OCI-LY1 (cell line): ENCODE data around the gene CHMP1B.

Experiments
- H2AFZ ChIP-seq: fragments of 200-600 bp; sonication (generic), shearing (Covaris generic); 2 replicates; pipeline ENCODE4 v1.6.0; 2014; ENCODE audit warnings: antibody characterized with exemption, mild to moderate bottlenecking, low read length
- H3F3A ChIP-seq: fragments of 200-600 bp; sonication (generic), shearing (Covaris generic); 2 replicates; pipeline ENCODE4 v1.6.0; 2014; ENCODE audit warnings: mild to moderate bottlenecking, antibody characterized with exemption, low read length, moderate library complexity; ENCODE audit not compliant: insufficient read depth
- H3K27ac ChIP-seq: fragments of 200-600 bp; sonication (generic); 2 replicates; pipeline ENCODE4 v1.5.1; 2014; ENCODE audit warnings: low read length, mixed run types, mild to moderate bottlenecking, low read depth; ENCODE audit not compliant: poor library complexity, severe bottlenecking
- H3K27me3 ChIP-seq: fragments of 200-600 bp; sonication (generic); 2 replicates; pipeline ENCODE4 v1.6.0; 2014; ENCODE audit warnings: antibody characterized with exemption, mild to moderate bottlenecking, low read length, moderate library complexity; ENCODE audit not compliant: insufficient read depth
- H3K36me3 ChIP-seq: fragments of 200-600 bp; sonication (generic); 2 replicates; pipeline ENCODE4 v1.6.1; 2014; ENCODE audit warnings: mild to moderate bottlenecking, antibody characterized with exemption, low read length, moderate library complexity, mixed read lengths; ENCODE audit not compliant: insufficient read depth
- H3K4me1 ChIP-seq: fragments of 200-600 bp; sonication (generic); 2 replicates; pipeline ENCODE4 v1.5.1; 2014; ENCODE audit warnings: mild to moderate bottlenecking, low read length, moderate library complexity; ENCODE audit not compliant: insufficient read depth, severe bottlenecking
- H3K4me2 ChIP-seq: fragments of 200-600 bp; sonication (generic), shearing (Covaris generic); 2 replicates; pipeline ENCODE4 v1.6.1; 2014; ENCODE audit warnings: low read length
- H3K4me3 ChIP-seq: fragments of 200-600 bp; sonication (generic); 2 replicates; pipeline ENCODE4 v1.5.1; 2014; ENCODE audit warnings: low read length, low read depth, mild to moderate bottlenecking, mixed read lengths; ENCODE audit not compliant: poor library complexity, severe bottlenecking
- H3K79me2 ChIP-seq: fragments of 200-600 bp; shearing (Covaris generic); 2 replicates; pipeline ENCODE4 v1.6.1; 2016; ENCODE audit warnings: mixed run types, low read length, mixed read lengths; ENCODE audit not compliant: insufficient read depth
- H3K9ac ChIP-seq: fragments of 200-600 bp; sonication (generic), shearing (Covaris generic); 2 replicates; pipeline ENCODE4 v1.6.1; 2014; ENCODE audit warnings: mild to moderate bottlenecking, low read length, mixed read lengths
- H3K9me2 ChIP-seq: fragments of 200-600 bp; sonication (generic), shearing (Covaris generic); 2 replicates; pipeline ENCODE4 v1.6.1; 2014; ENCODE audit warnings: low read depth, mild to moderate bottlenecking, low read length, mixed read lengths
- H3K9me3 ChIP-seq: fragments of 200-600 bp; shearing (Covaris generic); 2 replicates; pipeline ENCODE4 v1.6.1; 2014; ENCODE audit warnings: low read length, mixed read lengths
- H4K20me1 ChIP-seq: fragments of 200-600 bp; sonication (generic), shearing (Covaris generic); 2 replicates; pipeline ENCODE4 v1.6.0; 2016; ENCODE audit warnings: mild to moderate bottlenecking, low read length; ENCODE audit not compliant: insufficient read depth
- CTCF ChIP-seq: fragments of 200-600 bp; sonication (generic), shearing (Covaris generic); IDR thresholded peaks from 2 replicates; pipeline ENCODE4 v1.5.1; 2017; ENCODE audit warnings: mild to moderate bottlenecking, antibody characterized with exemption, low read length, moderate library complexity, mixed read lengths
- EZH2 ChIP-seq: fragments of 200-600 bp; sonication (generic), shearing (Covaris generic); IDR thresholded peaks from 2 replicates; pipeline ENCODE4 v1.8.0; 2017; ENCODE audit warnings: borderline replicate concordance, mixed run types, mild to moderate bottlenecking, antibody characterized with exemption, low read length, moderate library complexity, mixed read lengths

CHMP1B gene

GRCh38 chr18:11864471-11864870 is 13.3 kb downstream of the CHMP1B start:
- H3K79me2 ChIP-seq: no peaks in the 10 kb centered on the region
- no peaks in the 10 kb centered on the region for H4K20me1 ChIP-seq
- no peak overlapping the region for H3K27ac ChIP-seq
- H3K9me2 ChIP-seq: no peaks in the 10 kb centered on the region
- no peaks in the 10 kb centered on the region for H3K36me3 ChIP-seq
- no peaks in the 10 kb centered on the region for H3F3A ChIP-seq
- TF ChIP-seq CTCF (no peak), EZH2 (no peak)
- H3K4me1 ChIP-seq: peaks cover 4% of the 10 kb centered on the region
- H2AFZ ChIP-seq: no peak overlapping the region
- H3K4me3 ChIP-seq: no peak overlapping the region
- no peaks in the 10 kb centered on the region for H3K9me3 ChIP-seq
- no peak overlapping the region for H3K4me2 ChIP-seq
- H3K27me3 ChIP-seq: peaks cover 4% of the 10 kb centered on the region; the same call in 1 of the 2 replicates
- H3K9ac ChIP-seq: no peak overlapping the region

- Histone ChIP-seq H3K9me3 (no peaks in the 10 kb centered on the region), H4K20me1 (no peaks in the 10 kb centered on the region), H2AFZ (no peak overlapping the region), H3K4me3 (no peak overlapping the region), H3F3A (no peaks in the 10 kb centered on the region), H3K27ac (no peak overlapping the region), H3K27me3 (peaks cover 4% of the 10 kb centered on the region; the same call in 1 of the 2 replicates), H3K4me2 (no peak overlapping the region), H3K9me2 (no peaks in the 10 kb centered on the region), H3K9ac (no peak overlapping the region), H3K36me3 (no peaks in the 10 kb centered on the region), H3K79me2 (no peaks in the 10 kb centered on the region), H3K4me1 (peaks cover 4% of the 10 kb centered on the region)
- no peak for TF ChIP-seq EZH2
- no peak for TF ChIP-seq CTCF
These were observed 13.9 kb downstream of the CHMP1B start for GRCh38 chr18:11865071-11865470.

- H3K9me3 ChIP-seq: no peaks in the 10 kb centered on the region
- no peak overlapping the region for H2AFZ ChIP-seq
- H4K20me1 ChIP-seq: no peaks in the 10 kb centered on the region
- no peak overlapping the region for H3K27ac ChIP-seq
- H3K9ac ChIP-seq: no peak overlapping the region
- no peaks in the 10 kb centered on the region for H3F3A ChIP-seq
- no peak overlapping the region for H3K4me3 ChIP-seq
- H3K9me2 ChIP-seq: no peaks in the 10 kb centered on the region
- H3K4me1 ChIP-seq: peaks cover 4% of the 10 kb centered on the region
- no peaks in the 10 kb centered on the region for H3K36me3 ChIP-seq
- TF ChIP-seq CTCF (no peak), EZH2 (no peak)
- H3K4me2 ChIP-seq: no peak overlapping the region
- peaks cover 4% of the 10 kb centered on the region; the same call in 1 of the 2 replicates for H3K27me3 ChIP-seq
- H3K79me2 ChIP-seq: no peaks in the 10 kb centered on the region
These were observed 15.1 kb downstream of the CHMP1B start for GRCh38 chr18:11866329-11866728.
